ENCODE measurements around the gene GCGR.

DNA sequence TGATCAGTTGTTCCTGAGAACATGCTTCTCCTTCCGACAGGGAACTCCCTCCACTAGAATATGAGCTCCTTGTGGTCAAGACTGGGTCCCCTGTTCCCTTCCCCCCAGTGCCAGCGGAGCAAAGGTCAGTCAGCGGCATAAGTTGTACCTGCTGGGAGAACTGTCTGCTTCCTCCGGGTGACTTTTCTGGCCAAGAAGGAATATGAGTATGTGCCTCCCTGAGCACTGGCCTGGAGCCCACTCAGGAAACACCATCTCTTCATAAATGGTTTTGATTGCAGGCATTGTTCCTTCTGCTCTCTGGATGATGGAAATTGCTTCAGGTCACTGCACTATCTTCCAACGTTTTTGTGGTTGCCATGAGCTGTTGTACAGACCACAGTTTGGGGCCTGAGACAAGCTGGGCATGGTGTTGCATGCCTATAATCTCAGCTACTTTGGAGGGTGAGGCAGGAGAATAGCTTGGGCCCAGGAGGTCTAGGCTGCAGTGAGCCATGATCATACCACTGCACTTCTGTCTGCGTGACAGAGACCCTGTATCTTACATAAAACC lies 59.2 kb downstream of the GCGR start:
- TF ChIP-seq, protein P1, sequence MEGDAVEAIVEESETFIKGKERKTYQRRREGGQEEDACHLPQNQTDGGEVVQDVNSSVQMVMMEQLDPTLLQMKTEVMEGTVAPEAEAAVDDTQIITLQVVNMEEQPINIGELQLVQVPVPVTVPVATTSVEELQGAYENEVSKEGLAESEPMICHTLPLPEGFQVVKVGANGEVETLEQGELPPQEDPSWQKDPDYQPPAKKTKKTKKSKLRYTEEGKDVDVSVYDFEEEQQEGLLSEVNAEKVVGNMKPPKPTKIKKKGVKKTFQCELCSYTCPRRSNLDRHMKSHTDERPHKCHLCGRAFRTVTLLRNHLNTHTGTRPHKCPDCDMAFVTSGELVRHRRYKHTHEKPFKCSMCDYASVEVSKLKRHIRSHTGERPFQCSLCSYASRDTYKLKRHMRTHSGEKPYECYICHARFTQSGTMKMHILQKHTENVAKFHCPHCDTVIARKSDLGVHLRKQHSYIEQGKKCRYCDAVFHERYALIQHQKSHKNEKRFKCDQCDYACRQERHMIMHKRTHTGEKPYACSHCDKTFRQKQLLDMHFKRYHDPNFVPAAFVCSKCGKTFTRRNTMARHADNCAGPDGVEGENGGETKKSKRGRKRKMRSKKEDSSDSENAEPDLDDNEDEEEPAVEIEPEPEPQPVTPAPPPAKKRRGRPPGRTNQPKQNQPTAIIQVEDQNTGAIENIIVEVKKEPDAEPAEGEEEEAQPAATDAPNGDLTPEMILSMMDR (conservative IDR thresholded peaks at IDR 0.05): no peak
- TF ChIP-seq ZFX (IDR thresholded peaks at IDR 0.05): no peak

All from C4-2B (cell line).